LoVo (cell line): ENCODE results near the gene METRN.

Experiments used
- DNase-seq: peaks from one replicate; pipeline ENCODE4 v3.0.0-alpha.2; 2016; ENCODE audit warnings: low spot score

Gene METRN

GRCh38 chr16:714558-715476 is at the start of gene METRN:
TSS of gene METRN (plus strand) at chr16:715118. CDS start at chr16:715290, 172 bp downstream.
- peak; percentile 93 for DNase-seq

DNA sequence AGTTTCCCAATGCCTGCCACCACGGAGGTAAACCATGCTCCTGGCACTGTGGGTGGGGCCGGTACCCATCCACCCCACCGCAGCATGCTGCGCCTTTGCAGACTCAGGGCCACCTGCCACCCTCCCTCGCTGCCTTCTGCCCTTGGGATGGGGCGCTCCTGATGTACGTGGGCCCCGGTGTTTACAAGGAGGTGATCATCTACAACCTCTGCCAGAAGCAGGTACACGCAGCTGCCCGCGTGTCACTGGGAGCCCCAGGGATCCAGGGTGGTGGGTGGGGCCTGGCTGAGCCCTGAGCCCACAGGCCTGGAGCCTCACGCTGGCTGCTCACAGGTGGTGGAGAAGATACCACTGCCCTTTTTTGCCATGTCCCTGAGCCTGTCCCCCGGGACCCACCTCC is 48.3 kb upstream of the METRN start:
- DNase-seq = no peak

DNA sequence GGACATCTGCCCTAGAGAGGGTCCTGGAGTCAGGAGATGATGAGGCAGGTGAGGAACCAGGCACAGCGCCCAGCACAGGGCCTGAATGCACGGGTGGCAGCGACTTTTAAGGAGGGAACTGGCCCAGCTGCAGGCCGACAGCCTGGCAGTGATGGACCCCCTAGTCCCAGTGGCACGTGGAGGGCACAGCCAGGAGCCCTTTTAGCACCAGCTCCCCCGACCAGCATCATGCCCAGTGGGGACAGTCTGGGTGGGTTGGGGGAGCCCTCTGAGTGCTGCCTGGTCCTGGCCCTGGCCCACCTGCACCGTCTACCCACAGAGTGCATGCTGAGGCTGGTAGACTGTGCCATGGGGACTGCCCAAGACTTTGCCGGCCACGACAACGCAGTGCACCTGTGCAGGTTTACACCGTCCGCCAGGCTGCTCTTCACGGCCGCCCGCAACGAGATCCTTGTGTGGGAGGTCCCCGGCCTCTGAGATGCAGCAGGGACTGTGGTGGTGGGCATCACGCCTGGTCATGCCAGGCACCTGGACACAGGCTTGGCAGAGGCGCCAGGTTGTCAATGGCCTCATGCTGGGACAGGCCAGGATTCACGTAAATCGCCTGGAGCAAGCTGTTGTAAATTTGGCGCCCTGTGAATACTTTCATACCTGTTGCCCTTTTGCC is 47.7 kb upstream of the METRN start:
- DNase-seq = no peak

DNA sequence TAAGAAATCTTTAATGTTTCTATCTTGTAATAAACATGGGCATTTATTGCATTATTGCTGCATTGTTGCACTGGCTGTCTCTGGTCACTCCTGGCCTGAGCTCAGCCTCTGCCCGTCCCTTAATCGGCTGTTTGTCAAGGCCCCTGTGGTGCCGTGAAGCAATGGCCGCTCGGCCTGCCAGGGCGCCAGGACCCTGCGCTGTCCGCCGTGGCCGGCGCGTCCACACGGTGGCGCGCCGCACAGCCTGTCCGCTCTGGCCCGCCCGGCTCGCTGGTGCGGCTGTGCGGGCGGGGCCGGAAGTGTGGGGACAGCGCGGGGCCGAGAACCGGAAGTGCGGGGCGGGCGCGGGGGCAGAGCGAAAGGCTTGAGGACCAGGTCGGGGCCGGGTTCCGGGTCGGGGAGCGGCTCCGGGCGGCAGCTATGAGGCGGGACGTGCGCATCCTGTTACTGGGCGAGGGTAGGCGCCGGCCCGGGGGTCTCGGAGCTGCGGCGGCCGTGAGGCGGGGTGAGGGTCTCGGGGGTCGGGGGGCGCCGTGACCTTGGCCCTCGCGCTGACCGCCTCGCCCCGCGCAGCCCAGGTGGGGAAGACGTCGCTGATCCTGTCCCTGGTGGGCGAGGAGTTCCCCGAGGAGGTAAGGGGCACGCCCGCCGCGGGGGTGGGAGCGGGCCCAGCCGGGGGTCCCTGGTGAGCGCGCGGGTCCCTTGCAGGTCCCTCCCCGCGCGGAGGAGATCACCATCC is 47.0 kb upstream of the METRN start, which contains the start of gene RHOT2:
Gene RHOT2 (plus strand): TSS at position 353 of the 739 bp plus-strand sequence. CDS start 68 bp downstream, at position 421.
- DNase-seq = peak; percentile 95

- no peak for DNase-seq
These were observed 46.3 kb upstream of the METRN start for GRCh38 chr16:668519-669171.

DNA sequence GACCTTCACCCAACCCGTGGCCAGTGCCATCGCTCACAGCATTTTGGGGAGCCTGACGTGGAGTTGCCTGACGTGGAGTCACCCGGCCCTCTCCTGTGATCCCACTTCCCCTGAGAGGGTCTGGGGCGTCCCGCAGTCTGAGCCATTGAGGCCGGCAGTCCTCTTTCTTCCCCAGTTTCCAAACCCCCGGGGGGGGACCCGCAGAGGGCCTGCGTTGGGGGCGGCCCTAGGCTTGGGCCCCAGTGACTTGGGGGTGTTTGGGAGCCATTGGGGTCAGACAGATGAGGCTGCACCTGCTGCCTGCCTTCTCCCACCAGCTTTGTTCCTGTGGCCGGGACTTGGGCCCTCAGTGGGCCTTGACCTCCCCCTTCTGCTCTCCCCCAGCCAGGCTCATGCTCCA is 45.3 kb upstream of the METRN start:
- DNase-seq = no peak

- no peak for DNase-seq
These were observed 44.2 kb upstream of the METRN start for GRCh38 chr16:670485-671352.

DNA sequence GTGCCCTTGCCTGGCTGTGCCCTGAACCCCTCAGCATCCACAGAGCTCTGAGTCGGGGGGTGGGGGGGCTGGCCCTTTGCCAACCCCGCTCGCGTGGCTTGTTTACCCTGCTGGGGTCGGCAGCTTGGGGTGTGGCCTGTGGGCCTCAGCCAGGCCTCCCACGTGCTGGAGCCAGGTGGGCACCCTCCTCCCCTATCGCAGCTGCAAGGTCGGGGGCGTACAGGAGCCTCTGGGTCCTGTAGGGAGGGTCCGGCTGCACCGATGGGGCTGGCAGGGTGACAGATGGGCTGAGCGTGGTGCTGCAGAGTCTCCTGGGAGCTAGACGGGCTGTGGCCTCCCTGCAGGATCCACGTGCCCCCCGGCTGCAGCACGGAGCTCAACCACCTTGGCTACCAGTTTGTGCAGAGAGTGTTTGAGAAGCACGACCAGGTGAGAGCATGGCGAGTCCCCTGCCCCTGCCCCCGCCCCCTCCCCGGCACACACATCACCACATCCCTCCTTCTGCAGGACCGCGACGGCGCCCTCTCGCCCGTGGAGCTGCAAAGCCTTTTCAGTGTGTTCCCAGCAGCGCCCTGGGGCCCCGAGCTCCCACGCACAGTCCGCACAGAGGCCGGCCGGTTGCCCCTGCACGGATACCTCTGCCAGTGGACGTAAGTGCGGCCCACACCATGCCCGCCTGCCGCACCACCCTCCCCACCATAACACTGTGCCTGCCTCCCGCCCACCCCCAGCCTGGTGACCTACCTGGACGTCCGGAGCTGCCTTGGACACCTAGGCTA is 43.4 kb upstream of the METRN start:
- no peak for DNase-seq

GRCh38 chr16:672371-672770 is 42.5 kb upstream of the METRN start:
- no peak for DNase-seq

- DNase-seq = no peak
These were observed 42.1 kb upstream of the METRN start for GRCh38 chr16:672851-673250.

DNA sequence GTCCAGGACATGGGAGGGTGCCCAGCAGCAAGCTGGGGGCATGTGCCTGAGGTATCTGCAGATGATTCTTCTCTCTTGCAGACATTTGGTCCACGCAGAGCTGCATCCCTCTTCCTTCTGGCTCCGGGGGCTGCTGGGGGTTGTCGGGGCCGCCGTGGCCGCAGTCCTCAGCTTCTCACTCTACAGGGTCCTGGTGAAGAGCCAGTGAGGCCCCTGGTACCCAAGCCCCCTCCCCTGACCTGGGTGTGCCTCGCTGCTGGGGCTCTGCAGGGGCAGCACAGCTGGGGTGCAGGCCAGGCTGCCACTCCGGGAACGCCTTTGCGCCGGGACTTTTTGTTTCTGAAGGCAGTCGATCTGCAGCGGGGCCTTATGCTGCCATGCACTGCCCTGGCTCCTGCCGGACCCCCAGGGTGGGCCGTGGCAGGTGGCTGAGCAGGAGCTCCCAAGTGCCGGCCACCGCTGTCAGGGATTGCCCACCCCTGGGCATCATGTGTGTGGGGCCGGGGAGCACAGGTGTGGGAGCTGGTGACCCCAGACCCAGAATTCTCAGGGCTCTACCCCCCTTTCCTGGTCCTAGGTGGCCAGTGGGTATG is 41.4 kb upstream of the METRN start:
- no peak for DNase-seq

GRCh38 chr16:674214-674881 is 40.6 kb upstream of the METRN start:
- no peak for DNase-seq

- no peak for DNase-seq
These were observed 39.7 kb upstream of the METRN start, which contains the start of gene RHBDL1 for GRCh38 chr16:674968-675883. TSS of gene RHBDL1 (plus strand) at chr16:675671. CDS start at chr16:675791, 120 bp downstream.

GRCh38 chr16:675884-676564 is 38.9 kb upstream of the METRN start:
- DNase-seq = no peak

- no peak for DNase-seq
These were observed 38.4 kb upstream of the METRN start for GRCh38 chr16:676565-676902.

DNA sequence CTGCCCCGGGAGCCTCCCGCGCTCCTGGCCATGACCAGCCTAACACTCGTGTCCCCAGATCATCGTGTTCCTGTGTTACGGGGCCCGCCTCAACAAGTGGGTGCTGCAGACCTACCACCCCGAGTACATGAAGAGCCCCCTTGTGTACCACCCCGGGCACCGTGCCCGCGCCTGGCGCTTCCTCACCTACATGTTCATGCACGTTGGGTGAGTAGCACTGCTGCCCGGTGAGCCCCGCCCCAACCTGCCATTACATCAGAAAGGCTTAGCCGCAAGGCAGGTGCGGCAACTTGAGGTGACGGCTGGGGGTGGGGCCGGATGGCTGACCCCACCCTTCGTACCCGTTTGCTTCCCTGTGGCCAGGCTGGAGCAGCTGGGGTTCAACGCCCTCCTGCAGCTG is 38.0 kb upstream of the METRN start:
- DNase-seq = no peak
